GM23338 (cell line): ENCODE measurements around the gene MPRIP. TPM values are rescaled to one million over a fixed set of nuclear protein-coding genes. Genes with fewer than 3 reads are reported as not detected.

Source experiments
- ATAC-seq: fragments of 200-7000 bp; cut with Tn5 transposase; 3 replicates; pipeline ENCODE4 v1.9.1; 2020
- DNase-seq: peaks from one replicate; pipeline ENCODE4 v3.0.0-alpha.2; 2015; ENCODE audit warnings: low spot score
- H2AFZ ChIP-seq: fragments of 200-600 bp; sonication (generic); 2 replicates; pipeline ENCODE4 v1.8.0; 2016; ENCODE audit warnings: antibody characterized with exemption, mild to moderate bottlenecking, moderate library complexity
- H3F3A ChIP-seq: fragments of 200-600 bp; sonication (generic); replicated peaks from 2 replicates; pipeline ENCODE4 v1.8.0; 2017; ENCODE audit warnings: antibody characterized with exemption, mixed run types, low read depth
- H3K27ac ChIP-seq: fragments of 200-600 bp; sonication (generic); 2 replicates; pipeline ENCODE4 v1.6.1; 2016; ENCODE audit warnings: low read depth
- H3K27me3 ChIP-seq: fragments of 200-600 bp; sonication (generic); 2 replicates; pipeline ENCODE4 v1.8.0; 2016; ENCODE audit warnings: mild to moderate bottlenecking, mixed run types, moderate library complexity; ENCODE audit not compliant: insufficient read depth
- H3K36me3 ChIP-seq: fragments of 200-600 bp; sonication (generic); 2 replicates; pipeline ENCODE4 v1.8.0; 2016; ENCODE audit warnings: mild to moderate bottlenecking; ENCODE audit not compliant: insufficient read depth
- H3K4me1 ChIP-seq: fragments of 200-600 bp; sonication (generic); 2 replicates; pipeline ENCODE4 v1.8.0; 2016; ENCODE audit warnings: mild to moderate bottlenecking, moderate library complexity; ENCODE audit not compliant: insufficient read depth
- H3K4me2 ChIP-seq: fragments of 200-600 bp; sonication (generic); 2 replicates; pipeline ENCODE4 v1.7.1; 2017; ENCODE audit warnings: mixed run types
- H3K4me3 ChIP-seq: fragments of 200-600 bp; sonication (generic); 2 replicates; pipeline ENCODE4 v1.6.1; 2016; ENCODE audit warnings: mixed run types
- H3K79me2 ChIP-seq: fragments of 200-600 bp; sonication (generic); replicated peaks from 2 replicates; pipeline ENCODE4 v1.8.0; 2017; ENCODE audit warnings: mild to moderate bottlenecking; ENCODE audit not compliant: insufficient read depth
- H3K9me2 ChIP-seq: fragments of 200-600 bp; sonication (generic); 2 replicates; pipeline ENCODE4 v1.8.0; 2017; ENCODE audit not compliant: insufficient read depth
- H4K20me1 ChIP-seq: fragments of 200-600 bp; sonication (generic); replicated peaks from 2 replicates; pipeline ENCODE4 v1.8.0; 2017; ENCODE audit warnings: mild to moderate bottlenecking; ENCODE audit not compliant: insufficient read depth
- H3K27ac Mint-ChIP-seq: 2 replicates; pipeline ENCODE4 v1.8.0; 2020; ENCODE audit warnings: inconsistent platforms, mild to moderate bottlenecking, moderate library complexity, mixed read lengths
- H3K27me3 Mint-ChIP-seq: 3 replicates; pipeline ENCODE4 v1.8.0; 2022; ENCODE audit warnings: low read depth, mild to moderate bottlenecking, moderate library complexity, mixed read lengths, inconsistent platforms; ENCODE audit not compliant: insufficient read depth, poor library complexity
- H3K36me3 Mint-ChIP-seq: 3 replicates; pipeline ENCODE4 v1.8.0; 2021; ENCODE audit warnings: low read depth, mild to moderate bottlenecking, inconsistent platforms, moderate library complexity, mixed read lengths
- H3K4me1 Mint-ChIP-seq: 3 replicates; pipeline ENCODE4 v1.8.0; 2020; ENCODE audit warnings: mild to moderate bottlenecking, inconsistent platforms, mixed read lengths
- H3K4me3 Mint-ChIP-seq: 3 replicates; pipeline ENCODE4 v1.8.0; 2021; ENCODE audit warnings: moderate library complexity, mild to moderate bottlenecking, inconsistent platforms, mixed read lengths
- H3K9me3 Mint-ChIP-seq: 3 replicates; pipeline ENCODE4 v1.8.0; 2020; ENCODE audit warnings: moderate library complexity, mild to moderate bottlenecking, inconsistent platforms, mixed read lengths
- CREB1 ChIP-seq: fragments of 250-450 bp; sonication (Bioruptor Pico); IDR thresholded peaks from 2 replicates; pipeline ENCODE4 v1.5.0; 2020; ENCODE audit warnings: low read depth, mild to moderate bottlenecking, moderate library complexity
- EZH2phosphoT487 ChIP-seq: fragments of 200-600 bp; sonication (generic); IDR thresholded peaks from one replicate; pipeline ENCODE4 v1.8.1; 2018; ENCODE audit warnings: antibody characterized with exemption; ENCODE audit not compliant: unreplicated experiment
- JUNB ChIP-seq: IDR thresholded peaks from one replicate; pipeline ENCODE4 v1.6.1; 2016; ENCODE audit warnings: antibody characterized with exemption; ENCODE audit not compliant: unreplicated experiment
- NANOG ChIP-seq: IDR thresholded peaks from 2 replicates; pipeline ENCODE4 v1.6.1; 2016; ENCODE audit warnings: antibody characterized with exemption, borderline replicate concordance
- POLR2AphosphoS5 ChIP-seq: IDR thresholded peaks from 2 replicates; pipeline ENCODE4 v1.6.1; 2016; ENCODE audit warnings: antibody characterized with exemption, low read depth
- STAT1 ChIP-seq: IDR thresholded peaks from one replicate; pipeline ENCODE4 v1.6.1; 2016; ENCODE audit warnings: antibody characterized with exemption; ENCODE audit not compliant: unreplicated experiment
- ZNF331 ChIP-seq: fragments of 250-450 bp; sonication (Bioruptor Pico); IDR thresholded peaks from 2 replicates; pipeline ENCODE4 v1.5.0; 2020; ENCODE audit warnings: low read depth, mild to moderate bottlenecking, moderate library complexity
- polyA plus RNA-seq: library from polyadenylated mRNA; unstranded; fragments of >200 nt; fragmentation: Nextera tagmentation; extraction: Ambion mirVana; gene quantifications from 2 replicates; pipeline ENCODE4 v1.2.1, GENCODE V29; 2016
- total RNA-seq: library from RNA; depleted of rRNA; stranded (reverse); fragments of >200 nt; shearing (Covaris generic); gene quantifications from 2 replicates; pipeline ENCODE4 v1.2.3, GENCODE V29; 2014
- TF ChIP-seq, protein P1 (sequence below): IDR thresholded peaks from one replicate; pipeline ENCODE4 v1.6.1; 2018; ENCODE audit warnings: antibody characterized with exemption; ENCODE audit not compliant: unreplicated experiment
- TF ChIP-seq, protein P2 (sequence below): IDR thresholded peaks from 2 replicates; pipeline ENCODE4 v1.6.1; 2016; ENCODE audit warnings: antibody characterized with exemption
- TF ChIP-seq, protein P3 (sequence below): fragments of 250-450 bp; sonication (Bioruptor Pico); IDR thresholded peaks from 2 replicates; pipeline ENCODE4 v1.5.0; 2020; ENCODE audit warnings: mild to moderate bottlenecking, moderate library complexity

The MPRIP gene
- total and polyA plus RNA-seq, 2 experiments from 2014 or later: 39.3 to 113 TPM

DNA sequence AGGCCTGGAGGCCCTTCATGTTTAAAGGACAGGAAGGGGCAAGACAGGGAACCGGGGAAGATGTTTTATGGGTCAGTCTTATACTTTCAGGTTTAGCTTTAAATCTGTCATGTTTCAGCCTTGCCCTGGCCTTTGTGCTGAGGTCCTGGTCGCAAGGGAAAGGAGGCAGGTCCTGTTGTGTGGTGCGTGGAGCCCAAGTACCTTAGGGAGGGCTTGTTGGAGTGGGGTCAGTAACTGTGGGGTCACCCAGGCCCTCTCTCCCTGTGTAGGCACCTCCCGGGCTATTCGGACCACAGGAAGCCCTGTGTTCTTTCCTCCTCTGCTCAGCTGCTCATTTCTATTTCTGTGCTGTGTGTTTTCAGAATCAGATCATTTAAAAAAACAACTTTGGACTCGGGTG lies 42.7 kb downstream of the MPRIP start (continued):
- no peak for TF ChIP-seq CREB1 (CRISPR knock-in tag)
- no peak for TF ChIP-seq STAT1
- no peak for TF ChIP-seq EZH2phosphoT487

DNA sequence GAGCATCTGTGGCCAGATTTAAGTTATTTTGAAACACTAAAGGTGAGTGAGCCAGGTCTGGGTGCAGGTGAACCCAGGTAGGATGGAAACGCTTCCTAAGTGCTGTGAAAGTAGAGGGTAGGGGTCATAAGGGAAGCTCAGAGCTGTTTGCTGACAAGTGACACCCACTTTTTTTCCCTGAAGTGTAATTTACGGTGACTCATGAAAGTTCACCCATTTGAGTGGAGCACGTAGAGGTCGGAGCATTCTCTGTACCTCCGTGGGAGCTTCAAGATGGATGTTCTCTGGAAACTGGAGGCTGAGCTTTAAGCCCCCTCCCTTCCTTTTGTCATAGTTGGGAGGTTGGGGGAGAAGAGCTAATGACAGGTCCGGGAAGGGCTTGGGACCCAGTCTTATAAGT lies 44.3 kb downstream of the MPRIP start:
- H3K27ac ChIP-seq: no peak overlapping the region
- H3K4me1 Mint-ChIP-seq: peaks cover 11% of the 10 kb centered on the region
- H3K79me2 ChIP-seq: peaks cover 18% of the 10 kb centered on the region
- no peaks in the 10 kb centered on the region for H3K27me3 ChIP-seq
- H3K9me3 Mint-ChIP-seq: no peaks in the 10 kb centered on the region; the same call in 2 of the 3 replicates
- H3F3A ChIP-seq: no peaks in the 10 kb centered on the region
- no peaks in the 10 kb centered on the region for H3K36me3 ChIP-seq
- no peak for DNase-seq
- H3K4me1 ChIP-seq: no peaks in the 10 kb centered on the region
- no peak for ATAC-seq
- H3K36me3 Mint-ChIP-seq: peaks cover 20% of the 10 kb centered on the region
- peaks cover 8% of the 10 kb centered on the region for H3K27me3 Mint-ChIP-seq
- TF ChIP-seq CREB1 (CRISPR knock-in tag) (no peak), STAT1 (no peak), NANOG (no peak), JUNB (no peak), POLR2AphosphoS5 (no peak), ZNF331 (no peak), EZH2phosphoT487 (no peak)
- TF ChIP-seq, protein P1, sequence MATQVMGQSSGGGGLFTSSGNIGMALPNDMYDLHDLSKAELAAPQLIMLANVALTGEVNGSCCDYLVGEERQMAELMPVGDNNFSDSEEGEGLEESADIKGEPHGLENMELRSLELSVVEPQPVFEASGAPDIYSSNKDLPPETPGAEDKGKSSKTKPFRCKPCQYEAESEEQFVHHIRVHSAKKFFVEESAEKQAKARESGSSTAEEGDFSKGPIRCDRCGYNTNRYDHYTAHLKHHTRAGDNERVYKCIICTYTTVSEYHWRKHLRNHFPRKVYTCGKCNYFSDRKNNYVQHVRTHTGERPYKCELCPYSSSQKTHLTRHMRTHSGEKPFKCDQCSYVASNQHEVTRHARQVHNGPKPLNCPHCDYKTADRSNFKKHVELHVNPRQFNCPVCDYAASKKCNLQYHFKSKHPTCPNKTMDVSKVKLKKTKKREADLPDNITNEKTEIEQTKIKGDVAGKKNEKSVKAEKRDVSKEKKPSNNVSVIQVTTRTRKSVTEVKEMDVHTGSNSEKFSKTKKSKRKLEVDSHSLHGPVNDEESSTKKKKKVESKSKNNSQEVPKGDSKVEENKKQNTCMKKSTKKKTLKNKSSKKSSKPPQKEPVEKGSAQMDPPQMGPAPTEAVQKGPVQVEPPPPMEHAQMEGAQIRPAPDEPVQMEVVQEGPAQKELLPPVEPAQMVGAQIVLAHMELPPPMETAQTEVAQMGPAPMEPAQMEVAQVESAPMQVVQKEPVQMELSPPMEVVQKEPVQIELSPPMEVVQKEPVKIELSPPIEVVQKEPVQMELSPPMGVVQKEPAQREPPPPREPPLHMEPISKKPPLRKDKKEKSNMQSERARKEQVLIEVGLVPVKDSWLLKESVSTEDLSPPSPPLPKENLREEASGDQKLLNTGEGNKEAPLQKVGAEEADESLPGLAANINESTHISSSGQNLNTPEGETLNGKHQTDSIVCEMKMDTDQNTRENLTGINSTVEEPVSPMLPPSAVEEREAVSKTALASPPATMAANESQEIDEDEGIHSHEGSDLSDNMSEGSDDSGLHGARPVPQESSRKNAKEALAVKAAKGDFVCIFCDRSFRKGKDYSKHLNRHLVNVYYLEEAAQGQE: no peak
- TF ChIP-seq, protein P2, sequence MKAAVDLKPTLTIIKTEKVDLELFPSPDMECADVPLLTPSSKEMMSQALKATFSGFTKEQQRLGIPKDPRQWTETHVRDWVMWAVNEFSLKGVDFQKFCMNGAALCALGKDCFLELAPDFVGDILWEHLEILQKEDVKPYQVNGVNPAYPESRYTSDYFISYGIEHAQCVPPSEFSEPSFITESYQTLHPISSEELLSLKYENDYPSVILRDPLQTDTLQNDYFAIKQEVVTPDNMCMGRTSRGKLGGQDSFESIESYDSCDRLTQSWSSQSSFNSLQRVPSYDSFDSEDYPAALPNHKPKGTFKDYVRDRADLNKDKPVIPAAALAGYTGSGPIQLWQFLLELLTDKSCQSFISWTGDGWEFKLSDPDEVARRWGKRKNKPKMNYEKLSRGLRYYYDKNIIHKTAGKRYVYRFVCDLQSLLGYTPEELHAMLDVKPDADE: no peak
- TF ChIP-seq, protein P3, sequence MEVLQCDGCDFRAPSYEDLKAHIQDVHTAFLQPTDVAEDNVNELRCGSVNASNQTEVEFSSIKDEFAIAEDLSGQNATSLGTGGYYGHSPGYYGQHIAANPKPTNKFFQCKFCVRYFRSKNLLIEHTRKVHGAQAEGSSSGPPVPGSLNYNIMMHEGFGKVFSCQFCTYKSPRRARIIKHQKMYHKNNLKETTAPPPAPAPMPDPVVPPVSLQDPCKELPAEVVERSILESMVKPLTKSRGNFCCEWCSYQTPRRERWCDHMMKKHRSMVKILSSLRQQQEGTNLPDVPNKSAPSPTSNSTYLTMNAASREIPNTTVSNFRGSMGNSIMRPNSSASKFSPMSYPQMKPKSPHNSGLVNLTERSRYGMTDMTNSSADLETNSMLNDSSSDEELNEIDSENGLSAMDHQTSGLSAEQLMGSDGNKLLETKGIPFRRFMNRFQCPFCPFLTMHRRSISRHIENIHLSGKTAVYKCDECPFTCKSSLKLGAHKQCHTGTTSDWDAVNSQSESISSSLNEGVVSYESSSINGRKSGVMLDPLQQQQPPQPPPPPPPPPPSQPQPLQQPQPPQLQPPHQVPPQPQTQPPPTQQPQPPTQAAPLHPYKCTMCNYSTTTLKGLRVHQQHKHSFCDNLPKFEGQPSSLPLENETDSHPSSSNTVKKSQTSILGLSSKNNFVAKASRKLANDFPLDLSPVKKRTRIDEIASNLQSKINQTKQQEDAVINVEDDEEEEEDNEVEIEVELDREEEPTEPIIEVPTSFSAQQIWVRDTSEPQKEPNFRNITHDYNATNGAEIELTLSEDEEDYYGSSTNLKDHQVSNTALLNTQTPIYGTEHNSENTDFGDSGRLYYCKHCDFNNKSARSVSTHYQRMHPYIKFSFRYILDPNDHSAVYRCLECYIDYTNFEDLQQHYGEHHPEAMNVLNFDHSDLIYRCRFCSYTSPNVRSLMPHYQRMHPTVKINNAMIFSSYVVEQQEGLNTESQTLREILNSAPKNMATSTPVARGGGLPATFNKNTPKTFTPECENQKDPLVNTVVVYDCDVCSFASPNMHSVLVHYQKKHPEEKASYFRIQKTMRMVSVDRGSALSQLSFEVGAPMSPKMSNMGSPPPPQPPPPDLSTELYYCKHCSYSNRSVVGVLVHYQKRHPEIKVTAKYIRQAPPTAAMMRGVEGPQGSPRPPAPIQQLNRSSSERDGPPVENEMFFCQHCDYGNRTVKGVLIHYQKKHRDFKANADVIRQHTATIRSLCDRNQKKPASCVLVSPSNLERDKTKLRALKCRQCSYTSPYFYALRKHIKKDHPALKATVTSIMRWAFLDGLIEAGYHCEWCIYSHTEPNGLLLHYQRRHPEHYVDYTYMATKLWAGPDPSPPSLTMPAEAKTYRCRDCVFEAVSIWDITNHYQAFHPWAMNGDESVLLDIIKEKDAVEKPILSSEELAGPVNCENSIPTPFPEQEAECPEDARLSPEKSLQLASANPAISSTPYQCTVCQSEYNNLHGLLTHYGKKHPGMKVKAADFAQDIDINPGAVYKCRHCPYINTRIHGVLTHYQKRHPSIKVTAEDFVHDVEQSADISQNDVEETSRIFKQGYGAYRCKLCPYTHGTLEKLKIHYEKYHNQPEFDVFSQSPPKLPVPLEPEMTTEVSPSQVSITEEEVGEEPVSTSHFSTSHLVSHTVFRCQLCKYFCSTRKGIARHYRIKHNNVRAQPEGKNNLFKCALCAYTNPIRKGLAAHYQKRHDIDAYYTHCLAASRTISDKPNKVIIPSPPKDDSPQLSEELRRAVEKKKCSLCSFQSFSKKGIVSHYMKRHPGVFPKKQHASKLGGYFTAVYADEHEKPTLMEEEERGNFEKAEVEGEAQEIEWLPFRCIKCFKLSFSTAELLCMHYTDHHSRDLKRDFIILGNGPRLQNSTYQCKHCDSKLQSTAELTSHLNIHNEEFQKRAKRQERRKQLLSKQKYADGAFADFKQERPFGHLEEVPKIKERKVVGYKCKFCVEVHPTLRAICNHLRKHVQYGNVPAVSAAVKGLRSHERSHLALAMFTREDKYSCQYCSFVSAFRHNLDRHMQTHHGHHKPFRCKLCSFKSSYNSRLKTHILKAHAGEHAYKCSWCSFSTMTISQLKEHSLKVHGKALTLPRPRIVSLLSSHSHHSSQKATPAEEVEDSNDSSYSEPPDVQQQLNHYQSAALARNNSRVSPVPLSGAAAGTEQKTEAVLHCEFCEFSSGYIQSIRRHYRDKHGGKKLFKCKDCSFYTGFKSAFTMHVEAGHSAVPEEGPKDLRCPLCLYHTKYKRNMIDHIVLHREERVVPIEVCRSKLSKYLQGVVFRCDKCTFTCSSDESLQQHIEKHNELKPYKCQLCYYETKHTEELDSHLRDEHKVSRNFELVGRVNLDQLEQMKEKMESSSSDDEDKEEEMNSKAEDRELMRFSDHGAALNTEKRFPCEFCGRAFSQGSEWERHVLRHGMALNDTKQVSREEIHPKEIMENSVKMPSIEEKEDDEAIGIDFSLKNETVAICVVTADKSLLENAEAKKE (CRISPR knock-in tag): no peak
- H3K27ac Mint-ChIP-seq: no peak overlapping the region
- no peak overlapping the region; the same call in 2 of the 3 replicates for H3K4me3 Mint-ChIP-seq
- no peaks in the 10 kb centered on the region for H3K9me2 ChIP-seq
- H4K20me1 ChIP-seq: no peaks in the 10 kb centered on the region; the same call in 1 of the 2 replicates
- no peak overlapping the region for H2AFZ ChIP-seq
- H3K4me2 ChIP-seq: no peak overlapping the region
- H3K4me3 ChIP-seq: no peak overlapping the region
